NCI-H2107 treated with DMSO at 0.1 percent for 48 hours (cell line): ENCODE data around the gene SACM1L.
"Not testable (repeated sequence)": the region's sequence is repeated elsewhere in the genome, so short reads cannot be mapped to it uniquely, and the experiment has no call there.

Source experiments
- DNase-seq: peaks from one replicate; lab custom pipeline; 2025; ENCODE audit not compliant: unreplicated experiment; lab: John Stamatoyannopoulos, UW

Gene SACM1L

GRCh38 chr3:45666757-45667431, 22.3 kb upstream of the SACM1L start:
- no peak for DNase-seq

- DNase-seq: no peak
Measured at GRCh38 chr3:45667569-45667934, 21.6 kb upstream of the SACM1L start.

DNA sequence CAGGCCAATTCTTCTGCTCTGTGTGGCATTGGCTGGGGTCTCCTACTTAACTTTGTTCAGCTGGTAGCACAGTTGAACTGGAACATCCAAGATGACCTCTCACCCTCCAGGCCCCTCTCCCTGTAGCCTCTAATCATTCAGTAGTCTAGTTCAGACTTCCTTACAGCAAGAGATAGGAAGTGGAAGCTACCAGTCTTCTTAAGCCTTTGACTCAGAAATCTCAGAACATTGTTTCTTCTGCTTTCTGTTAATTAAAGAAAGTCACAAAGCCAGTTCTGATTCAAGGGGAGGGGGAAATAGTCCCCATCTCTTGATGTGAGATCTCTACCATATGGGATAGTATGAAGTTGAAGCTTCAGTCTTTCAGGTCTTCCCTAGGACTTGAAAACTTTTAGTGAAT, 18.8 kb upstream of the SACM1L start:
- no peak for DNase-seq

DNA sequence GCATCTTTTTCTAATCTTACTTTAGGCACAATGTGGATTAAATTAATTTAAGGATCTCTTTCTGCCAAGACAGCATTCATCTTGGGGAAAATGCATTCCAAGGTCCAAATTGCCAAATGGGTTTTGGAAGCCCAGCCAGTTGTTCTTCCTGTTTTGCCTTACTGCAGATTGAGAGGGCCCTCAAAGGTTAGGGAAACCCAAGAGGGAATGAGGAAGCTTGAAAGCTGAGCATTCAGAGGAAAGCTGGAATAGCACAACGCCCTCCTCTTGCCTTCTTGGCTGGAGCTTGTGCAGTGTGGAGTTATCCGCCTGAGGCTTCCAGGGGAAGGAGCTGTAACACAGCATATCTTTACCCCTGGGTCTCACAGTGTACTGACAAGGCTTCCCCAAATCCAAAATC, 18.2 kb upstream of the SACM1L start:
- no peak for DNase-seq

DNA sequence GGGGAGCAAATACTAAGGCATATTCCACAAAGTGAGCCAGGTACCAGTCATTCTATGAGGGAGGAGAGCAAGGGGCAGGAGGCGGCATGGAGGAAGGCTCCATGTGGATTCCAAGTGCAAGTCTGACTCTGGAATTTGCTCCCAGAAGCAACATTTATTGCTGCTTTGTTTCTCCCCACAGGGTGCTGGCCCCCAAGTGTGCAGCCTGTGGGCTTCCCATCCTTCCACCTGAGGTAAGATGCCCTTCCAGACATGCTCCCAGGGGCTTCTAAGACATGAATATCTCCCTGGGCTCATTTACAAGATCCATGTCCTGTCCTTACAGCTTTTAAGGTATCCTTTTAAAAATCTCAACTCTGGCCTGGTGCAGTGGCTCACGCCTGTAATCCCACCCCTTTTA, 15.9 kb upstream of the SACM1L start:
- no peak for DNase-seq

DNA sequence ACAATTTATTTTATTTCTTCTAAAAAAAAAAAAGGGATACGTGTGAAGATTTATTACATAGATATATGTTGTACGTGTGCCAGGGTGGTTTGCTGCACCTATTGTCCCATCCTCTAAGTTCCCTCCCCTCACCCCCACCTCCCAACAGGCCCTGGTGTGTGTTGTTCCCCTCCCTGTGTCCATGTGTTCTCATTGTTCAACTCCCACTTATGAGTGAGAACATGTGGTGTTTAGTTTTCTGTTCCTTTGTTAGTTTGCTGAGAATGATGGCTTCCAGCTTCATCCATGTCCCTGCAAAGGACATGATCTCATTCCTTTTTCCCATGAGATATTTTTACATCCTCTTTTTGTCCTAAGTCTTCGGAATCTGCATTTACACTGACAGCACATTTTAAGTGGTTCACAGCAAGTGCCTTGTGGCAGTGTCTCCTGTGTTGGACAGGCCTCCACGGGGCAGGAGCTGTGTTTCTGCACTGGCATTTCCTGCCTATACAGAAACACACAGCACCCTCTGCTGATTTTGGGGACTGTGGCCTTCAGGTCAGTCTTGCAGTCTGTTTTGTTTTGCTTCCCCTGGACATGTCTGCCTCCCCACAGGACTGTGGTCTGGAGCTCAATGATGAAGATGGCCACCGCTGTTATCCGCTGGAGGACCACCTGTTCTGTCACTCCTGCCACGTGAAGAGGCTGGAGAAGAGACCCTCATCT, 12.7 kb upstream of the SACM1L start:
- no peak for DNase-seq

- DNase-seq: no peak
Measured at GRCh38 chr3:45677033-45677446, 12.2 kb upstream of the SACM1L start.

DNA sequence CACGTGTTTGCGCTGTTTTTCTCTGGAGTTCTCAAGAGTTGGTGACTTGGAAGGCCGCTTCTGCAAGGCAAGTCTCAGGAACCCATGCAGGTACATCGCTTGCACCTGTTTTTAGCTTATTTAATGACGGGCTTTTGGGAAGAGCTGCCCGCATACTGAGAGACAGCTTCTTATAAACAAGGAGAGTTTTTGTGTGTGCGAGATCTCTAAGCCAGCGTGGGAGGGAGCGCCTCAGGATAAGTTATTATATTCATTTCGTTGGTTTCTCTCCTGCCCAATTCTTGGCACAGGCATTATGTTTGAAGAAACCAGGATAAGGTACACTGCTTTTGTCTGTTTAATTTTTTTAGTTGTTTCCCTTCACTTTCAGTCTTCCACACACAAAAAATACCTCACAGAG, 11.4 kb upstream of the SACM1L start:
- no peak for DNase-seq

DNA sequence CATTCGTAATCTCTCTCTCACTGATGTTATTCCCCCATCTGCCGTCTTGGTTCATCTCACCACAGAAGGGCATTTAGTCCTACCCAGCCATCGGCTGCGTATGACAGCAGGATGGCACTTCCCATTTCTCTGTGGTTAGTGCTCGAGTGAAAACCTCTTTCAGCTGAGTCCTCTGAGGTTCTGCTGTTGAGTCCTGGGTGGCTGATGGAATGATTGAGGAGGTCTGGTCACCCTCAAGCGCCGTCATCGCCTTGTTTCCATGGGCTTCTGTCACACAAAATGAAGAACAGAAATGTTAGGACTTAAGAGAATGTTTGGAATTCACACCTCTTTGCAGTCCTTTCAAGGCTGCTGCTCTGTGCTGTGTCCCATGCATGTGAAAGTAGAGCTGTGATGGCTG, 9.4 kb upstream of the SACM1L start:
- no peak for DNase-seq

- DNase-seq: no peak
Measured at GRCh38 chr3:45681221-45681620, 8.0 kb upstream of the SACM1L start.

DNA sequence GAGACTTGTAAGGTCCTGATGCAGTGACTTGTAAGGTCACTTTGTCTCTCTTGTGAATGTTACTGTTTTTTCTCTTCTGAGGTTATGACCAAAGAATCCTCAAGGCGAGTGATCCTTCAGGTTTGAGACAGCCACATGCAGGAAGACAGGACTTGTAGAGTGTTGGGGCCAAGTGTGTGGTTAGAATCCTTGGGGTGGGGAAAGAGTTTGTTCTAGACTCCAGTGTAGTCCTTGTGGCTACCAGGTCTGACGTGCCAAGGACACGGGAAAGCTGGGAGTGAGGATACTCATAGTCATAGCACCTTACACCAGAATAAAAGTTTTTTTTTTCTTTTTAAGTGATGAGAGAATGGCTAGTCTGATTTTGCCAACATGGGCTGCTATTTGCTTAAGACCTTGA, 7.3 kb upstream of the SACM1L start:
- no peak for DNase-seq

GRCh38 chr3:45682311-45682710, 6.9 kb upstream of the SACM1L start:
- DNase-seq: no peak

DNA sequence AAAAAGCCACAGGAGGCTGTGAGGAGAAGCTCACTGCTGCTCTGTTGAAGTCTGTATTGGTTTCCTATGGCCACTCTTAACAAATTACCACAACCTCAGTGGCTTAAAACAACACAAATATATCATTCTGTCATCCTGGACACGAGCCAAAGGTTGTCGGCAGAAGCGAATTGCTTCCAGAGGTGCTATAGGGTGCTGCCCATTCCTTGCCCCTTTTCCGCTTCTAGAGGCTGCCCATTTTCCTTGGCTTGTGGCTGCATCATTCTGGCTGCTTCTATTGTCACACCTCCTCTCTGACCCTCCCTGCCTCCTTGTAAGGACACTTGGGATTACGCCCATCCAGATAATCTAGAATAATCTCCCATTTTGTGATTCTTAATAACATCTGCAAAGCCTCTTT, 6.4 kb upstream of the SACM1L start:
- DNase-seq: no peak

GRCh38 chr3:45683417-45684326, 5.5 kb upstream of the SACM1L start:
- DNase-seq: no peak

DNA sequence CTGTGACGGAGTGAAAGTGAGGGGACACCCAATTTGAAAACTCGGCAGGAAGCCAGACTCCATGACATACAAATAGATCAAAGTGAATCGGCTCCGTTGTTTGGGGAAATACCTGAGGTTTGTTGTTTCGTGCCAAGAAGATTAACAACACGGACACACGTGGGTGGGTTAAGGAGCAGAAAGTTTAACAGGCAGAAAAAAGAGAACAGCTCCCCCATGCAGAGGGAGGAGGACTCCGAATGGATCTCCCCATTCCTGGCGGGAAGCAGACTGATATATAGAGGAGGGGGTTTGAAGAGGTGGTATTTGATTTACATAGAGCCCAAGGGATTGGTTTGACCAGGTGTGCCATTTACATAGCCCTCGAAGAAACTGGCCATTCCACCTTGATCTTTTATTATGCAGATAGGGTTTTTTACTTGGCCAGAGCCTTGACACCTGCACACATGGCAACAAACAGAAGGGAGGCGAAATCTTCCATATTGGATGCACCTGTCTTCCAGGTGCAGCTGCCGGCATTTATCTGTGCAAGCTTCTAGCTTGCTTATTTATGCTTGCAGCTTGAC, 4.8 kb upstream of the SACM1L start:
- DNase-seq: no peak

DNA sequence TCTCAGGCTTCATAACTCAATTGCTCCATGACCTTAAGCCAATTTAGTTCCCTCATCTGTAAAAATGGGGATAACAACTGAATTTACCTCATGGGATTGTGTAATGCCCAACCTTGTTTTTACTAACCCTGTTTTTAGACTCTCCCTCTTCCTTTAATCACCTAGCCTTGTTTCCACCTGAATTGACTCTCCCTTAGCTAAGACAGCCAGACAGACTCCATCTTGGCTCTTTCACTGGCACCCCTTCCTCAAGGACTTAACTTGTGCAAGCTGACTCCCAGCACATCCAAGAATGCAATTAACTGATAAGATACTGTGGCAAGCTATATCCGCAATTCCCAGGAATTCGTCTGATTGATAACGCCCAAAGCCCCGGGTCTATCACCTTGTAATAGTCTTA, 3.5 kb upstream of the SACM1L start:
- not testable (repeated sequence) for DNase-seq

DNA sequence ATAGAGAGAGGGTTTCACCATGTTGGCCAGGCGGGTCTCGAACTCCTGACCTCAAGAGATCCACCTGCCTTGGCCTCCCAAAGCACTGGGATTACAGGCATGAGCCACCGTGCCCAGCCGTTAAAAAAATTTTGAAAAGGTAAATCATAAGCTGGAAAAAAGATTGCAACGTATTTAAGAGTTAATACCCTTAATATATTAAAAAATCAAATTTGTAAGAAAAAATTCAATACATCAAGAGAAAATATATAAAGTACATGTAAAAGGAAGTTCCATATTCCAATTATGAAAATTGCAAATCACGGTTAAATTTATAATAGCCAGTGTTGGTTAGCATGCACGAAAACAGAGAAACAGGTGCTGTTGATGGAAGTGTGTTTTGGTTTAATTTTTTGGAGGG, 2.3 kb upstream of the SACM1L start:
- DNase-seq: no peak

DNA sequence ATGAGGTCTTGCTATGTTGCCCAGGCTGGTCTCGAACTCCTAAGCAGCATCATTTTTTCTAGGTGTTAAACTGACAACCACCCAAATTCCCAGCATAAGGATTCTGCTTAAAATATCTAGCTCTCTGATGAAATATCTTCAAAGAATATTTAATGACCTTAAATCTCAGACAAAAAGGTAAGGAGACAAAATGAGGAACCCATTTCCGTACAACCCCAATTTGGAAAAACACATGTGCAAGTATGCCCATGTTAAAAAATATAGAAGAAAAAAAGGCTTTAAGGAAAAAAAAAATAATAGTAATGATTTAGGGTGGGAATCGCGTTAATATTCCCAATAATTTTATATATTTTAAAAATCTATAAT, 1.4 kb upstream of the SACM1L start:
- no peak for DNase-seq

- DNase-seq: peak; percentile 26
Measured at GRCh38 chr3:45688194-45688881, 858 bp upstream of the SACM1L start.

DNA sequence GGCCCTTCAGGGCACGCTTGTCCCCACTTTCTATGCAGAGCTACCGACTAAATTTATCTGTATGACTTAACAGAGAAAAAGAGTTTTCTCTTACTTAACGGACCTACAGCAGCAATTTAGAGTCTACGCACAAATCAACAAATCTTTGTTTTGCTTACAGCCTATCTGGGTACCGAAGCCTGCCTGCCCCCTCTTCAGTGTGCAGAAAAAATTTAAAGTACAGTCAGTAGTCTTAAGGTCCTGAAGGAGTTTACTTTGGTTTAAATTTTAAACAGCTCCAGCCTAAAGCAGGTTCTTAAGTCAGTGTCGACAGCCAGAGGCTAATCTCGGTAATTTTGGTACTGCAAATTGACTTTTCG, 570 bp downstream of the SACM1L start:
- no peak for DNase-seq

GRCh38 chr3:45690336-45691035, 1.3 kb downstream of the SACM1L start:
- DNase-seq: peak; percentile 15
